HG03196 (cell line): ENCODE data around the gene EIF4H.
A peak's percentile ranks its signal among the peaks of the same experiment; 100 is the strongest.
"Not testable (repeated sequence)": the region's sequence is repeated elsewhere in the genome, so short reads cannot be mapped to it uniquely, and the experiment has no call there.

ENCODE experiments used
- ATAC-seq: cut with Tn5 transposase; IDR thresholded peaks from one replicate; pipeline ENCODE4 v1.9.1; 2021; ENCODE audit not compliant: unreplicated experiment

EIF4H gene

GRCh38 chr7:74174606-74175082 is 488 bp downstream of the EIF4H start:
- peak; percentile 24 for ATAC-seq

- ATAC-seq, result no peak
These were observed 1.2 kb downstream of the EIF4H start for GRCh38 chr7:74175340-74175739.

GRCh38 chr7:74176555-74176954 is 2.4 kb downstream of the EIF4H start:
- ATAC-seq, result no peak

GRCh38 chr7:74178632-74179031 is 4.5 kb downstream of the EIF4H start:
- no peak for ATAC-seq

GRCh38 chr7:74179935-74180604 is 5.9 kb downstream of the EIF4H start:
- no peak for ATAC-seq

- ATAC-seq, result no peak
These were observed 6.7 kb downstream of the EIF4H start for GRCh38 chr7:74180866-74181265.

GRCh38 chr7:74181821-74182220 is 7.7 kb downstream of the EIF4H start:
- no peak for ATAC-seq

- no peak for ATAC-seq
These were observed 8.4 kb downstream of the EIF4H start for GRCh38 chr7:74182453-74183090.

GRCh38 chr7:74183142-74183541 is 9.0 kb downstream of the EIF4H start:
- ATAC-seq, result no peak

- ATAC-seq, result no peak
These were observed 9.7 kb downstream of the EIF4H start for GRCh38 chr7:74183653-74184450.

- ATAC-seq, result no peak
These were observed 10.9 kb downstream of the EIF4H start for GRCh38 chr7:74185016-74185415.

GRCh38 chr7:74185636-74186035 is 11.5 kb downstream of the EIF4H start:
- no peak for ATAC-seq

GRCh38 chr7:74187915-74188675 is 13.9 kb downstream of the EIF4H start:
- ATAC-seq, result no peak

GRCh38 chr7:74190259-74190658 is 16.1 kb downstream of the EIF4H start:
- no peak for ATAC-seq

GRCh38 chr7:74191231-74191630 is 17.1 kb downstream of the EIF4H start:
- ATAC-seq, result no peak

GRCh38 chr7:74193054-74193453 is 18.9 kb downstream of the EIF4H start:
- ATAC-seq, result no peak

- ATAC-seq, result no peak
These were observed 19.8 kb downstream of the EIF4H start for GRCh38 chr7:74193913-74194312.

GRCh38 chr7:74194686-74195085 is 20.5 kb downstream of the EIF4H start:
- no peak for ATAC-seq

GRCh38 chr7:74195139-74195860 is 21.1 kb downstream of the EIF4H start:
- ATAC-seq, result not testable (repeated sequence)

GRCh38 chr7:74195968-74196654 is 22.0 kb downstream of the EIF4H start:
- not testable (repeated sequence) for ATAC-seq
